Keratinocyte (primary cell): Measurements from ENCODE around the gene C10orf120. TPM values are rescaled to one million over a fixed set of nuclear protein-coding genes. Genes with fewer than 3 reads are reported as not detected.

Experiments
- DNase-seq: peaks from one replicate; pipeline ENCODE4 v3.0.0-alpha.2; 2011; ENCODE audit warnings: low read depth, missing footprints, low spot score
- FAIRE-seq: peaks from 2 replicates; lab custom pipeline; 2011; peaks lifted over from hg19 to GRCh38; lab: Jason Lieb, UNC
- H2AFZ ChIP-seq: 2 replicates; pipeline ENCODE4 v1.6.0; 2012; ENCODE audit warnings: low read length, control low read depth, inconsistent platforms; ENCODE audit not compliant: control insufficient read depth
- H3K27ac ChIP-seq: 2 replicates; pipeline ENCODE4 v1.5.1; 2011; ENCODE audit warnings: low read length; ENCODE audit not compliant: control insufficient read depth, insufficient read depth
- H3K27me3 ChIP-seq: 3 replicates; pipeline ENCODE4 v1.6.0; 2011; ENCODE audit warnings: low read length; ENCODE audit not compliant: control insufficient read depth, insufficient read depth; ENCODE audit errors: extremely low read depth
- H3K36me3 ChIP-seq, 2 experiments: 2 replicates in 1 of 2; 3 replicates in 1 of 2; pipeline ENCODE4 v1.5.1; 2011; ENCODE audit warnings: low read length in 2 of 2, mild to moderate bottlenecking in 1 of 2; ENCODE audit not compliant: control insufficient read depth in 2 of 2, insufficient read depth in 2 of 2; ENCODE audit errors: extremely low read depth in 1 of 2
- H3K4me1 ChIP-seq: 3 replicates; pipeline ENCODE4 v1.5.1; 2011; ENCODE audit warnings: low read length; ENCODE audit not compliant: control insufficient read depth, insufficient read depth; ENCODE audit errors: extremely low read depth
- H3K4me2 ChIP-seq: 3 replicates; pipeline ENCODE4 v1.6.0; 2011; ENCODE audit warnings: low read depth, low read length; ENCODE audit not compliant: control insufficient read depth, insufficient read depth; ENCODE audit errors: extremely low read depth
- H3K4me3 ChIP-seq, 3 experiments: fragments of 200-600 bp in 1 of 3; sonication (generic) in 1 of 3; 2 replicates in 2 of 3; 3 replicates in 1 of 3; pipeline ENCODE4 v1.5.1; 2011 to 2016; ENCODE audit warnings: low read length in 3 of 3, mild to moderate bottlenecking in 3 of 3, control low read depth in 2 of 3, inconsistent platforms in 1 of 3, low read depth in 1 of 3, mixed read lengths in 1 of 3, mixed run types in 1 of 3, moderate library complexity in 1 of 3; ENCODE audit not compliant: control insufficient read depth in 2 of 3, insufficient read depth in 2 of 3; ENCODE audit errors: extremely low read depth in 1 of 3
- H3K79me2 ChIP-seq: 2 replicates; pipeline ENCODE4 v1.6.0; 2012; ENCODE audit warnings: low read length; ENCODE audit not compliant: control insufficient read depth, insufficient read depth
- H3K9ac ChIP-seq: 3 replicates; pipeline ENCODE4 v1.6.0; 2011; ENCODE audit warnings: low read length; ENCODE audit not compliant: control insufficient read depth, insufficient read depth; ENCODE audit errors: extremely low read depth
- H3K9me1 ChIP-seq: 3 replicates; pipeline ENCODE4 v1.6.0; 2011; ENCODE audit warnings: low read length; ENCODE audit not compliant: control insufficient read depth, insufficient read depth; ENCODE audit errors: extremely low read depth
- H3K9me3 ChIP-seq: 2 replicates; pipeline ENCODE4 v1.5.1; 2012; ENCODE audit warnings: low read depth, low read length; ENCODE audit not compliant: control insufficient read depth
- H4K20me1 ChIP-seq: 3 replicates; pipeline ENCODE4 v1.6.0; 2011; ENCODE audit warnings: low read length; ENCODE audit not compliant: control insufficient read depth, insufficient read depth; ENCODE audit errors: extremely low read depth
- CTCF ChIP-seq, 3 experiments: IDR thresholded peaks in 1 of 3; conservative IDR thresholded peaks in 1 of 3; optimal IDR thresholded peaks in 1 of 3; 2 replicates in 2 of 3; 3 replicates in 1 of 3; pipeline versions ENCODE3 to v1.5.1; 2011; ENCODE audit warnings: low read length in 3 of 3, mild to moderate bottlenecking in 3 of 3, moderate library complexity in 2 of 3, control low read depth in 1 of 3, inconsistent platforms in 1 of 3; ENCODE audit not compliant: insufficient read depth in 2 of 3; ENCODE audit errors: extremely low read depth in 1 of 3
- EZH2 ChIP-seq: IDR thresholded peaks from one replicate; pipeline ENCODE4 v1.6.1; 2012; ENCODE audit warnings: inconsistent platforms, mild to moderate bottlenecking, low read length, moderate library complexity
- dilution Hi-C: fragments of 300-500 bp; cut with MboI; formaldehyde crosslinking; loops from one replicate; pipeline ENCODE4 v1.7.0; 2020; ENCODE audit warnings: low sequenced_read_pairs; ENCODE audit not compliant: extremely low pct_ligation_motif_present
- polyA plus RNA-seq, 5 experiments: library from polyadenylated mRNA; depleted of rRNA in 3 of 5; stranded (reverse) in 3 of 5; stranded (forward) in 1 of 5; unstranded in 1 of 5; fragments of >200 nt; gene quantifications; 1 replicate in 1 of 5; 2 replicates in 3 of 5; 3 replicates in 1 of 5; pipeline versions ENCODE4 v1.2.1 to v1.2.3, GENCODE V29; 2011 to 2012; ENCODE audit warnings: missing spikeins in 2 of 5, low read depth in 1 of 5, low replicate concordance in 1 of 5

C10orf120 gene
- polyA plus RNA-seq, 1 donor (not counting 4 experiments of a cell fraction or from before 2014, with no cell fraction given), result not detected

- no peaks in the 10 kb centered on the region for H3K9me1 ChIP-seq
- no peak overlapping the region for H3K4me3 ChIP-seq
- no peaks in the 10 kb centered on the region for H3K36me3 ChIP-seq
- H3K79me2 ChIP-seq, result no peaks in the 10 kb centered on the region
- FAIRE-seq, result no peak
- TF ChIP-seq EZH2 (no peak), CTCF (optimal IDR thresholded peaks at IDR 0.05 in 1 of 3, IDR thresholded peaks at IDR 0.05 in 1 of 3, conservative IDR thresholded peaks at IDR 0.05 in 1 of 3; ENCODE audit: extremely low read depth in 1 of 3, insufficient read depth in 2 of 3, low read length in 3 of 3) (no peak)
- no peaks in the 10 kb centered on the region for H3K9me3 ChIP-seq
- H3K9ac ChIP-seq, result no peak overlapping the region
- H3K27me3 ChIP-seq, result peaks cover 10% of the 10 kb centered on the region
- H4K20me1 ChIP-seq, result no peaks in the 10 kb centered on the region
- H3K4me2 ChIP-seq, result no peak overlapping the region
- dilution Hi-C loops, result no loop called here
- no peaks in the 10 kb centered on the region for H3K4me1 ChIP-seq
- no peak for DNase-seq
- H3K27ac ChIP-seq, result no peak overlapping the region
- H2AFZ ChIP-seq, result no peak overlapping the region
Observed at GRCh38 chr10:122674781-122675180, 24.9 kb downstream of the C10orf120 start.

GRCh38 chr10:122673731-122674130 lies 25.9 kb downstream of the C10orf120 start:
- Histone ChIP-seq H3K36me3 (no peaks in the 10 kb centered on the region), H2AFZ (no peak overlapping the region), H3K4me1 (no peaks in the 10 kb centered on the region), H3K4me2 (no peak overlapping the region), H3K9me1 (no peaks in the 10 kb centered on the region), H4K20me1 (no peaks in the 10 kb centered on the region), H3K9me3 (no peaks in the 10 kb centered on the region), H3K9ac (no peak overlapping the region), H3K27ac (no peak overlapping the region), H3K27me3 (peaks cover 10% of the 10 kb centered on the region), H3K4me3 (no peak overlapping the region), H3K79me2 (no peaks in the 10 kb centered on the region)
- dilution Hi-C loops, result no loop called here
- no peak for DNase-seq
- TF ChIP-seq CTCF (optimal IDR thresholded peaks at IDR 0.05 in 1 of 3, IDR thresholded peaks at IDR 0.05 in 1 of 3, conservative IDR thresholded peaks at IDR 0.05 in 1 of 3; ENCODE audit: extremely low read depth in 1 of 3, insufficient read depth in 2 of 3, low read length in 3 of 3) (no peak), EZH2 (no peak)
- FAIRE-seq, result no peak
